Prostate gland (tissue), 2 donors: ENCODE results near the gene RHCE.

Experiments used
- POLR2A ChIP-seq: fragments of 450-650 bp; IDR thresholded peaks from one replicate; pipeline ENCODE4 v1.6.1; 2016; ENCODE audit warnings: antibody characterized with exemption, mild to moderate bottlenecking
- POLR2AphosphoS5 ChIP-seq: sonication (generic); formaldehyde crosslinking; IDR thresholded peaks from one replicate; pipeline ENCODE4 v1.6.1; 2017; ENCODE audit warnings: antibody characterized with exemption
- TF ChIP-seq, protein P1 (sequence below), 4 experiments: fragments of 200-600 bp in 2 of 4; fragments of 450-650 bp in 2 of 4; sonication (generic) in 2 of 4; IDR thresholded peaks; 1 replicate in 3 of 4; 2 replicates in 1 of 4; pipeline ENCODE4 v1.5.1; 2016 to 2019; ENCODE audit warnings: antibody characterized with exemption in 4 of 4, mild to moderate bottlenecking in 2 of 4, moderate library complexity in 2 of 4

DNA sequence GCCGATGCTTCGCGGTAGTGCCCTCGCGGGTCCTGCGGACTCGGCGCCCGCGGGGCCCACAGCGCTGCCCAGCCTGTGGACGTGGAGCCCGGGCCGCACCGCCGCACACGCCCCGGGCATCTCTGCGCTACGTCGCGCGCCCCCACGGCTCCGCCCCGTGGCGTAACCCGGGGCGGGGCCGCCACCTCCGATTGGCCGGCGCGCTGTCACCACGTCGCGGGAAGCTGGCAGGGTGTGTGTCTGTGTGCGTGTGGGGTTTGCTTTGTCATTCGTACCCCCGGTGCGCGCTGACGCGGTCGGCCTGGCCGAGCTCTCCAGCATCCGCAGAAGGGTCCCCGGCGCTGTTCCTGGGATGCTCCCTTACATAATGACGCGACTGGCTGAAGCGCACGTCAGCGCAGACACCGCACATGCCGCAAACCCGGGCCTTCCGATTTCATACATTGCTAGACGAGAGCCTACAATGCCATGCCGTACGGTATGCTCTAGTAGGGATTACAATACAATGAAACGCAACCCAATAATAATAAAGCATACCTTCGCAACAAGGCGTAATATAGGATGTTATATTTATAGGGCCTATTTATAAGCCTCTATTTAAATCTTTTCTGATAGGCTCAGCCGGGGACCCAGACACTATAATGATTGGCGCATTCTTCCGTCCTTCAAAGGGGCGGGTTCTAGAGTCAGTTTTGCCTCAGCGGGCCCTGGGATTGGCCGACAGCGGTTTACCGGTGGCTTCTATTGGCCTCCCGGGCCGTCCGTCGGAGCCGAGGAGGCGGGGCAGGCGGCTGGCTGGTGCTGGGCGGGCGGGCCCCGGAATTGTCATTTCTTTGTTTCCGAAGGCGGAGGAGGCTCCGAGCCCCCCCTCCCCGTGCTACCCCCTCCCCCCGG is 9.7 kb upstream of the RHCE start, which contains the start of gene MACO1:
- TF ChIP-seq, protein P1, sequence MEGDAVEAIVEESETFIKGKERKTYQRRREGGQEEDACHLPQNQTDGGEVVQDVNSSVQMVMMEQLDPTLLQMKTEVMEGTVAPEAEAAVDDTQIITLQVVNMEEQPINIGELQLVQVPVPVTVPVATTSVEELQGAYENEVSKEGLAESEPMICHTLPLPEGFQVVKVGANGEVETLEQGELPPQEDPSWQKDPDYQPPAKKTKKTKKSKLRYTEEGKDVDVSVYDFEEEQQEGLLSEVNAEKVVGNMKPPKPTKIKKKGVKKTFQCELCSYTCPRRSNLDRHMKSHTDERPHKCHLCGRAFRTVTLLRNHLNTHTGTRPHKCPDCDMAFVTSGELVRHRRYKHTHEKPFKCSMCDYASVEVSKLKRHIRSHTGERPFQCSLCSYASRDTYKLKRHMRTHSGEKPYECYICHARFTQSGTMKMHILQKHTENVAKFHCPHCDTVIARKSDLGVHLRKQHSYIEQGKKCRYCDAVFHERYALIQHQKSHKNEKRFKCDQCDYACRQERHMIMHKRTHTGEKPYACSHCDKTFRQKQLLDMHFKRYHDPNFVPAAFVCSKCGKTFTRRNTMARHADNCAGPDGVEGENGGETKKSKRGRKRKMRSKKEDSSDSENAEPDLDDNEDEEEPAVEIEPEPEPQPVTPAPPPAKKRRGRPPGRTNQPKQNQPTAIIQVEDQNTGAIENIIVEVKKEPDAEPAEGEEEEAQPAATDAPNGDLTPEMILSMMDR (IDR thresholded peaks at IDR 0.05): peak in 1 of 4 experiments; percentile 13
- TF ChIP-seq POLR2A (peak; percentile 86), POLR2AphosphoS5 (peak; percentile 74)
